ENCODE data around the gene KCNJ5.

The KCNJ5 gene

DNA sequence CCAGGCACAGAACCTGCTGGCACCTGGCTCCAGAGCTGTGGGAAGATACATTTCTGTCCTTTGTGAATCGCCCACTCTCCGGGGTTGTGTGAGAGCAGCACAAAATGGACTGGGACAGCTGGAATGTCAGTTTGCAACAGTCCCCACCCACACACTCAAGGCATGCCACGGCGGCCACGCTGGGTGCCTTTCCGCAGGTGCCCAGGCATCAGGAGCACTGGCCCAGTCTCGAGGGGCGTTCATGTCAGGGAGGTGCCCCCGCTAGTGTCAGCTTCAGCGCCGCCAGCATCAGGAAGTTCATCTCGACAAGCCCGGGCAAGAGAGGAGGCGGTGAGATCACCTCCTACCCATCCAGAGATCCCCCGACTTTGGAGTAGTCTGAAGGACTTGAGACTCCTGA is 49.4 kb downstream of the KCNJ5 start:
- Histone ChIP-seq H3K9me3 (ENCODE audit: control insufficient read depth, insufficient read depth, low read length) (no peaks in the 10 kb centered on the region), H3K27me3 (ENCODE audit: control insufficient read depth, insufficient read depth, low read length) (peaks cover 8% of the 10 kb centered on the region), H3K36me3 (ENCODE audit: control insufficient read depth, insufficient read depth, low read length) (no peaks in the 10 kb centered on the region), H3K4me3 (ENCODE audit: low read depth, low read length) (no peak overlapping the region), H3K9ac (ENCODE audit: low read depth, low read length) (no peak overlapping the region), H3K4me1 (ENCODE audit: control insufficient read depth, insufficient read depth, low read length) (no peaks in the 10 kb centered on the region)

DNA sequence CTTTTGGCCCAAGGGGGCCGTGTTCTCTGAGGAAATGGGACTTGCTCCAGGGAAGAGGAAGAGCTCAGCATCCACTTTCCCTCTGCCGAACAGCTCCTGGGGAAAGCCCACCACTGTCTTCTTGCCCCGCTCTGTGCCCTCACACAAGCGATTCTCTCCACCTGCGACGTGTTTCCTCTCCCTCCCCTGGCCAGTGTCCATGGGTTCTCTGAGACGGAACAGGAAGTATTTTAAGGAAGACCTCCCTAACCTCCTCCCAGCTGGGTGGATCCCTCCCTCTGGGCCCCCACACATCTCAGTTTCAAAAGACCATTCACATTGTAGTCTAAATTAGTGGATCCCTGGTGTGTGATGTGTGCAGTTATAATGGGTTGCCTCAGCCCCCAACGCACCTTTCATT is 50.0 kb downstream of the KCNJ5 start:
- Histone ChIP-seq H3K4me1 (ENCODE audit: control insufficient read depth, insufficient read depth, low read length) (no peaks in the 10 kb centered on the region), H3K36me3 (ENCODE audit: control insufficient read depth, insufficient read depth, low read length) (no peaks in the 10 kb centered on the region), H3K4me3 (ENCODE audit: low read depth, low read length) (no peak overlapping the region), H3K9ac (ENCODE audit: low read depth, low read length) (no peak overlapping the region), H3K27me3 (ENCODE audit: control insufficient read depth, insufficient read depth, low read length) (peaks cover 8% of the 10 kb centered on the region), H3K9me3 (ENCODE audit: control insufficient read depth, insufficient read depth, low read length) (no peaks in the 10 kb centered on the region)

DNA sequence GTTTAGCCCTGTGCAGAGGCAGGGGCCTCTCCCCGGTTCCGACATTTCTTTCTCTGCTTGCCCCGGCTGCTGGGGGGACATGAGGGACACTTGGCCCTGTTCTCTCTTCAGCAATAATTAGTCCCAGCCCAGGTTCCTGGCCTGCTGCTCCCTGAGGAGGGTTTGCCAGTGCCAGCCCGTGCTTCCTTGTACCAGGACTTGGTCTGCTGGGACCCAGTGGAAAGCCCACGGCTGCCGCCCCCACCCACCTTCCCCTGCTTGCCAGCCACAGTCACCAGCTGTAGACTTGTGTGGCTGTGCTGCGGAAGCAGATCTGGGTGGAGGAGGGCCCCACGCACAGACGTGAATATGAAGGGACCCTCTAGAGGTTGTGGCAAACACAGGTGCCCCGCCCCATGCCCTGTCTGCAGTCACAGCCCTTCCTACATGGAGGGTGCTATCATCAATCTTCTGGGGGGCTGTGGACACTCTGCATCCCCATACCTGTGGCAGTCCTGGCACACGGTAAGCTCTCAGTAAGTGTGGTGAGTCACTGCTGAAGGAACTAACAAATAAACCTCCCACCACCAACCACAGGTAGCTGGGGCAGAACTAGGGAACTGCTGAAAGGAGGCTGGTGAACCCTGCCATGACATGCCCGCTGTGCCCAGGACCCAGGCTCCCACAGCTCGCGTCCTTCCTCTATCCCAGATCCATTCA is 50.6 kb downstream of the KCNJ5 start:
- H3K4me3 ChIP-seq (ENCODE audit: low read depth, low read length), result no peak overlapping the region
- H3K4me1 ChIP-seq (ENCODE audit: control insufficient read depth, insufficient read depth, low read length), result no peaks in the 10 kb centered on the region
- H3K27me3 ChIP-seq (ENCODE audit: control insufficient read depth, insufficient read depth, low read length), result peaks cover 8% of the 10 kb centered on the region
- no peaks in the 10 kb centered on the region for H3K36me3 ChIP-seq (ENCODE audit: control insufficient read depth, insufficient read depth, low read length)
- no peaks in the 10 kb centered on the region for H3K9me3 ChIP-seq (ENCODE audit: control insufficient read depth, insufficient read depth, low read length)
- H3K9ac ChIP-seq (ENCODE audit: low read depth, low read length), result no peak overlapping the region

DNA sequence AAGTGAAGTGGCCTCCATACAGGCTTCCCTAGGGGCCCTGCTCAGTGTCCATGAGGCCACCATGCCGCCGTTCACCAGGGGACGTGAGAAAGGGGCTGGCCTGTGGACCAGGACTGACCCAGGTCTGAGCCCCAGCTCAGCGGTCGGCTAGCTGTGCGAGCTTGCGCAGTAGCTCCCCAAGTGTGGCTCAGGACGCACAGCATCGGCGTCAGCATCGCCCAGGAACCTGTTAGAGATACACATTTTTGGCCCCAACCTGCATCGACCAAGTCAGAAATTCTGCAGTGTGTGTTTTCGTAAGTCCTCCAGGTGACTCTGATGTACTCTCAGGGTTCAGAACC is 51.1 kb downstream of the KCNJ5 start:
- Histone ChIP-seq H3K9ac (ENCODE audit: low read depth, low read length) (no peak overlapping the region), H3K27me3 (ENCODE audit: control insufficient read depth, insufficient read depth, low read length) (peaks cover 8% of the 10 kb centered on the region), H3K36me3 (ENCODE audit: control insufficient read depth, insufficient read depth, low read length) (no peaks in the 10 kb centered on the region), H3K4me3 (ENCODE audit: low read depth, low read length) (no peak overlapping the region), H3K9me3 (ENCODE audit: control insufficient read depth, insufficient read depth, low read length) (no peaks in the 10 kb centered on the region), H3K4me1 (ENCODE audit: control insufficient read depth, insufficient read depth, low read length) (no peaks in the 10 kb centered on the region)

DNA sequence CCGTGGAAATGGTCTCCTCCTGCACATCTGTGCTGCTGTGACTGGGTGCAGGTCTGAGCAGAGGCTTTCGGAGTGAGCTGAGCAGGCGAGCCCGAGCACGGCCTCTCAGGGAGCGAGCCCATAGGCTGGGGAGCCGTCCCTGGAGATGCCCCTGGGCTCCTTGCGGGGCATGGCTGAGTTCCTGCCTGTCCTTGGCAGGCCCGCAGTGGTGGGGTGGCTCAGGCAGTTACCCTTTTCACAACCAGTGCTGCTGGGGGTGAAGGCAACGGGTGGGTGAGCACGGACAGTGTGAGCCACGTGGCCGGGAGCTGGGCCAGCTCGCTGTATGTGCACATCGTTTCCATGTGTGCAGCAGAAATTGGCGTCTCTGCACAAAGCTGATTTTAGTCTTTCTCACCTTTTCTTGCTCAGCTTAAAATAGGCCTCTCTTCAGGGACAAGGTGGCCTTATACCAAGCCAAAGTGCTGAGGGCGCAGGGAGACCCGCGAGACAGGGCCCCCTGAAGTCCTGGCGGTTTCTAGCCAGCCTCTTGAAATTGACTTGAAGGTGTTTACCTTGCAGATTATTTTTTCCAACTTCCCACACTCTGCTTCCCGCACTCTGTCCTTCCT is 51.8 kb downstream of the KCNJ5 start, which contains the start of gene TP53AIP1:
Gene TP53AIP1, minus strand, starts transcription at position 55 of the 611 bp plus-strand sequence. CDS start 5,053 bp downstream, outside the sequence.
- no peak within 1 kb of the TSS for H3K4me3 ChIP-seq (ENCODE audit: low read depth, low read length)
- no peak within 1 kb of the TSS for H3K9ac ChIP-seq (ENCODE audit: low read depth, low read length)
- H3K9me3 ChIP-seq (ENCODE audit: control insufficient read depth, insufficient read depth, low read length), result no peaks in the 10 kb centered on the region
- H3K27me3 ChIP-seq (ENCODE audit: control insufficient read depth, insufficient read depth, low read length), result peaks cover 8% of the 10 kb centered on the region
- H3K36me3 ChIP-seq (ENCODE audit: control insufficient read depth, insufficient read depth, low read length), result no peaks in the 10 kb centered on the region
- no peaks in the 10 kb centered on the region for H3K4me1 ChIP-seq (ENCODE audit: control insufficient read depth, insufficient read depth, low read length)

DNA sequence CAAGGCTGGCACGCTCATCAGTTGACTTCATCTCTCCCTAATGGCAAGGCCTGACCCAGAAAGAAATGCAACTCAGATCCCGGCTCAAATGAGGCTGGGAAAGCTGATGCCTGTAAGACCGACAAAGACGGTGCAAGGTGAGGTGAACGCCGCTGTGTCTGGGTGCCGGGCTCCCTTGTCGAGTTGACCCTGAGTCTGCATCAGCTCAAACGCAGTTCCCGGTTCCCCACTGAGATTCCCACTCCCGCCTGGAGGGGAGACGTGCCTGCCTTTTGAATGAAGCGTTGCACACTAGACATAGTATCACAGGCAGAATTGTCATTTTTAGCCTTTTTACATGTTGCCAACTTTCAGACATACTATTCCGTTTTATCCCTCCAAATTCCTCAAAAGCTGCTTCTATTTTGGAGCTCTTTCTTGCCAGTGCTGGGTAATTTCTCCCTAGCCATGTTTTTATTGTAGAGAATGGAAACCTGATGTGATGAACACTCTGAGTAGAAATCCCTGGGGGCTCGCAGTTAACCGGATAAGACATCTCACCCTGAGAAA is 52.3 kb downstream of the KCNJ5 start:
- peaks cover 8% of the 10 kb centered on the region for H3K27me3 ChIP-seq (ENCODE audit: control insufficient read depth, insufficient read depth, low read length)
- H3K4me3 ChIP-seq (ENCODE audit: low read depth, low read length), result no peak overlapping the region
- H3K9ac ChIP-seq (ENCODE audit: low read depth, low read length), result no peak overlapping the region
- H3K36me3 ChIP-seq (ENCODE audit: control insufficient read depth, insufficient read depth, low read length), result no peaks in the 10 kb centered on the region
- no peaks in the 10 kb centered on the region for H3K4me1 ChIP-seq (ENCODE audit: control insufficient read depth, insufficient read depth, low read length)
- H3K9me3 ChIP-seq (ENCODE audit: control insufficient read depth, insufficient read depth, low read length), result no peaks in the 10 kb centered on the region

DNA sequence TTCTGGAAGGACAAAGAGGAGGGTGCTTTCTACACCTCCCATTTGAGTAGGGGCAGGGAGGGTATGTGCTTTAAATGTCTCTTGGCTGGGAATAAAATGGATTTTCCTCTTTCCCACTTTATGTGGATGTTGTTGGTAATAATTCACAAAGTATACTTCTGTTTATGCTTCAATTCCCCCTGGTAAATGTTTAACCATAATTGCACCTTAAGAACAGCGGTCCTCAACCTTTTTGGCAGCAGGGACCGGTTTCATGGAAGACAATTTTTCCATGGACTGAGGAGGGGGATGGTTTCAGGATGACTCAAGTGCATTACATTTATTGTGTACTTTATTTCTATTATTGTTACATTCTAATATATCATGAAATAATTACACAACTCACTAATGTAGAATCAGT is 55.5 kb downstream of the KCNJ5 start:
- peaks cover 3% of the 10 kb centered on the region for H3K27me3 ChIP-seq (ENCODE audit: control insufficient read depth, insufficient read depth, low read length)

DNA sequence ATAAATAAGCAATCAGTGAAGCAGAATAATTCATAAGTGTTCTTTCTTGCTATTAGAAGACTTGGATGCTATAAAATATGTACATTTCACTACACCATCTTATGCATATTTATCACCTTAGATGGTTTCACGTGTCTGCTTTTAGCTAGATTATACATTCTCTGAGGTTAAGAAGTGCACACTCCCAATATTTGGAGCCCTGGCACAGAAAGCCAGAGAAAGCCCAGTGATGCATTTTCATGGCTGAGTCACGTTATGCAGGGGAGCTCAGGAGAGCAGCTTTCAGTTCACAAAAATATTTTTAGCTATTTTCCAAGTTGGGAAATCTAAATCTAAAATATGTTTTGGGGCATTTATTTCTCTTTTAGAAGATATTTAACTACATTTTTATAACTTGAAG is 56.6 kb downstream of the KCNJ5 start:
- peaks cover 3% of the 10 kb centered on the region for H3K27me3 ChIP-seq (ENCODE audit: control insufficient read depth, insufficient read depth, low read length)
- H3K9ac ChIP-seq (ENCODE audit: low read depth, low read length), result no peak overlapping the region
- no peaks in the 10 kb centered on the region for H3K36me3 ChIP-seq (ENCODE audit: control insufficient read depth, insufficient read depth, low read length)
- no peak overlapping the region for H3K4me3 ChIP-seq (ENCODE audit: low read depth, low read length)
- H3K4me1 ChIP-seq (ENCODE audit: control insufficient read depth, insufficient read depth, low read length), result no peaks in the 10 kb centered on the region
- H3K9me3 ChIP-seq (ENCODE audit: control insufficient read depth, insufficient read depth, low read length), result no peaks in the 10 kb centered on the region

More for the DNA sequence above, 55.5 kb downstream of the KCNJ5 start:
- no peak overlapping the region for H3K4me3 ChIP-seq (ENCODE audit: low read depth, low read length)
- no peaks in the 10 kb centered on the region for H3K4me1 ChIP-seq (ENCODE audit: control insufficient read depth, insufficient read depth, low read length)
- H3K9ac ChIP-seq (ENCODE audit: low read depth, low read length), result no peak overlapping the region
- no peaks in the 10 kb centered on the region for H3K9me3 ChIP-seq (ENCODE audit: control insufficient read depth, insufficient read depth, low read length)
- no peaks in the 10 kb centered on the region for H3K36me3 ChIP-seq (ENCODE audit: control insufficient read depth, insufficient read depth, low read length)

DNA sequence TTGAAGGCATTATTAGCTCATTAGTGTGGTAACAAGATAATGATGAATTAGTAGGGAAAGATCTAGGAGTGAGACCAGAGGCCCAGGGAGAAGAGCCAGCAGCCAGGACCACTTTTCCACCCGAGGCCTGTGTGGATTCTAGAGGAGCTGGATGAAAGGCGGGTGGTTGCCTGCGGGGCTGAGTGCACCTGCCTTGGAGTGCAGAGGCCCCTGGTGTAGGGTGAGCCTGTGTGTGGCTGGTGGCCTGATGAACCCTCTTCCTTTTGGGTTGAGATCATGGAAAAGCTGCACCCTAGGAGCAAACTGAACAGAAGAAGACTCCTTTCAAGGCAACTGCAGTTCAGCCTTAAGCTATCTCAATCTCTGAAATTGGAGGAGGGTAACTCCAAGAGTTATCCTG is 57.4 kb downstream of the KCNJ5 start:
- no peak overlapping the region for H3K4me3 ChIP-seq (ENCODE audit: low read depth, low read length)
- H3K9ac ChIP-seq (ENCODE audit: low read depth, low read length), result no peak overlapping the region
- H3K36me3 ChIP-seq (ENCODE audit: control insufficient read depth, insufficient read depth, low read length), result no peaks in the 10 kb centered on the region
- no peaks in the 10 kb centered on the region for H3K4me1 ChIP-seq (ENCODE audit: control insufficient read depth, insufficient read depth, low read length)
- H3K27me3 ChIP-seq (ENCODE audit: control insufficient read depth, insufficient read depth, low read length), result peaks cover 3% of the 10 kb centered on the region
- H3K9me3 ChIP-seq (ENCODE audit: control insufficient read depth, insufficient read depth, low read length), result no peaks in the 10 kb centered on the region

DNA sequence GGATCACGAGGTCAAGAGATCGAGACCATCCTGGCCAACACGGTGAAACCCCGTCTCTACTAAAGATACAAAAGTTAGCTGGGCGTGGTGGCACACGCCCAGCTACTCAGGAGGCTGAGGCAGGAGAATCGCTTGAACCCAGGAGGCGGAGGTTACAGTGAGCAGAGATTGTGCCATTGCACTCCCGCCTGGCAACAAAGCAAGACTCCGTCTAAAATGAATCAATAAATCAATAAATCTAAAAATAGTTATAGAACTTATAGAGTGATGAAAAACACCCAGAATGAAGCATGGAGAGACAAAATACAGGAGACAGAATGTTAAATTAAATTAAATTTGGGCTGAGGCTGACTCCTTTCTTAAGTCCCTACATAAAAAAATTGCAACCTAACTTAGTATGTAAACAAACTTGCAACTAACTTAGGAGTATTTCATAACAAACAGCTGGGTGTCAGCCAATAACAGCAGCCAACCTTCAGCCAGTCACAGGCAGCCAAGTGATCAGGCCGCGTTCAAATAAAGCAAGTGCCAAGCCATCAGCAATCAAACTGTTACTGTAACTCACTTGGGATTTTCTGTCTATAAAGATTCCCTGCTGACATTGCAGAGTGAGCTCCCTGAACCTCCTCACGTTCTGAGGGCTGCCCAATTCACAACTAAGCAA is 58.8 kb downstream of the KCNJ5 start:
- Histone ChIP-seq H3K4me1 (ENCODE audit: control insufficient read depth, insufficient read depth, low read length) (no peaks in the 10 kb centered on the region), H3K27me3 (ENCODE audit: control insufficient read depth, insufficient read depth, low read length) (peaks cover 7% of the 10 kb centered on the region), H3K4me3 (ENCODE audit: low read depth, low read length) (no peak overlapping the region), H3K9ac (ENCODE audit: low read depth, low read length) (no peak overlapping the region), H3K36me3 (ENCODE audit: control insufficient read depth, insufficient read depth, low read length) (no peaks in the 10 kb centered on the region), H3K9me3 (ENCODE audit: control insufficient read depth, insufficient read depth, low read length) (no peaks in the 10 kb centered on the region)

DNA sequence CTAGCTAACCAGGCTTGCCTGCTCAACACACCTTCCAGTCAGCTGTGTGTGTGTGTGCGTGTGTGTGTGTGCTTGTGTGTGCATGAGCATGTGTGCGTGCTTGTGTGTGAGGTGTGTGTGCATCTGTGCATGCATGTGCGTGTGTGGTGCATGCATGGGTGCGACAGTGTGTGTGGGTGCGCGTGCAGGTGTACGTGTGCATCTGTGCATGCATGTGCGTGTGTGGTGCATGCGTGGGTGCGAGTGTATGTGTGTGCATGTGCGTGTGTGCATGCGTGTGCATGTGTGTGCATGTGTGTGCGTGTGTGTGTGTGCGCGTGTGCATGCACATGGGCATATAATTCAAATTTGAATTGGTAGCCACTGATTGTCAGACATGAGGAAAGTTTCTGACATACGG is 62.0 kb downstream of the KCNJ5 start:
- H3K9ac ChIP-seq (ENCODE audit: low read depth, low read length), result no peak overlapping the region
- H3K4me3 ChIP-seq (ENCODE audit: low read depth, low read length), result no peak overlapping the region
- no peaks in the 10 kb centered on the region for H3K36me3 ChIP-seq (ENCODE audit: control insufficient read depth, insufficient read depth, low read length)
- H3K4me1 ChIP-seq (ENCODE audit: control insufficient read depth, insufficient read depth, low read length), result peaks cover 3% of the 10 kb centered on the region
- peaks cover 7% of the 10 kb centered on the region for H3K27me3 ChIP-seq (ENCODE audit: control insufficient read depth, insufficient read depth, low read length)
- H3K9me3 ChIP-seq (ENCODE audit: control insufficient read depth, insufficient read depth, low read length), result no peaks in the 10 kb centered on the region

DNA sequence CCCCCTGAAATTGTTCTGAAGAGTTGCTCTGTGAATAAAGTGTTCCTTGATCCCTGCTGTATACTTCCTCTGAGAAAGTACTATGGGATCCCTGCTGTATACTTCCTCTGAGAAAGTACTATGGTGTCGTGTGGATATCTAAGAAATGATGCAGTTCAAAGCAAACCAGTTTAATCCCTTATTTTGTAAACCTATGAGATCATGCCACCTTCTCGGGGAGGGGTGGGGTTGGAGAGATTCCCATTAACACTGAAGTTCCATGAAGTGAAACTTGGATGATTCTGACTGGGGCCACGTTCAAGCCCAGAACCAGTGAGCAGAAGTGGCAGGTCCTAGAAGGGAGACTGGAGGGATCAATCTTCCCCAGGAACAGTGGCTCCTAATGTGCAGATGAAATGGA is 64.5 kb downstream of the KCNJ5 start:
- Histone ChIP-seq H3K27me3 (ENCODE audit: control insufficient read depth, insufficient read depth, low read length) (peaks cover 7% of the 10 kb centered on the region), H3K9ac (ENCODE audit: low read depth, low read length) (no peak overlapping the region), H3K4me1 (ENCODE audit: control insufficient read depth, insufficient read depth, low read length) (peaks cover 3% of the 10 kb centered on the region), H3K4me3 (ENCODE audit: low read depth, low read length) (no peak overlapping the region), H3K36me3 (ENCODE audit: control insufficient read depth, insufficient read depth, low read length) (no peaks in the 10 kb centered on the region), H3K9me3 (ENCODE audit: control insufficient read depth, insufficient read depth, low read length) (no peaks in the 10 kb centered on the region)

Measured in iPS-15b (cell line).